ENCODE data around the gene COX4I2.
A peak's percentile ranks its signal among the peaks of the same experiment; 100 is the strongest.

The COX4I2 gene

GRCh38 chr20:31669876-31670275, 32.2 kb downstream of the COX4I2 start:
- no peak overlapping the region for H3K4me3 Mint-ChIP-seq
- H3K27me3 Mint-ChIP-seq = no peaks in the 10 kb centered on the region
- no peak for DNase-seq
- peak overlapping the region; percentile 56 for H3K27ac Mint-ChIP-seq
- H3K4me1 Mint-ChIP-seq = peaks cover 87% of the 10 kb centered on the region
- CTCF ChIA-PET = interaction anchor here (1.0 to 1.8 kb wide), 2 partner anchors 8 to 54 kb away, joined by 6 read pairs; no protein-coding TSS in a partner anchor
- H3K9me3 Mint-ChIP-seq = no peaks in the 10 kb centered on the region
- peaks cover 63% of the 10 kb centered on the region for H3K36me3 Mint-ChIP-seq

DNA sequence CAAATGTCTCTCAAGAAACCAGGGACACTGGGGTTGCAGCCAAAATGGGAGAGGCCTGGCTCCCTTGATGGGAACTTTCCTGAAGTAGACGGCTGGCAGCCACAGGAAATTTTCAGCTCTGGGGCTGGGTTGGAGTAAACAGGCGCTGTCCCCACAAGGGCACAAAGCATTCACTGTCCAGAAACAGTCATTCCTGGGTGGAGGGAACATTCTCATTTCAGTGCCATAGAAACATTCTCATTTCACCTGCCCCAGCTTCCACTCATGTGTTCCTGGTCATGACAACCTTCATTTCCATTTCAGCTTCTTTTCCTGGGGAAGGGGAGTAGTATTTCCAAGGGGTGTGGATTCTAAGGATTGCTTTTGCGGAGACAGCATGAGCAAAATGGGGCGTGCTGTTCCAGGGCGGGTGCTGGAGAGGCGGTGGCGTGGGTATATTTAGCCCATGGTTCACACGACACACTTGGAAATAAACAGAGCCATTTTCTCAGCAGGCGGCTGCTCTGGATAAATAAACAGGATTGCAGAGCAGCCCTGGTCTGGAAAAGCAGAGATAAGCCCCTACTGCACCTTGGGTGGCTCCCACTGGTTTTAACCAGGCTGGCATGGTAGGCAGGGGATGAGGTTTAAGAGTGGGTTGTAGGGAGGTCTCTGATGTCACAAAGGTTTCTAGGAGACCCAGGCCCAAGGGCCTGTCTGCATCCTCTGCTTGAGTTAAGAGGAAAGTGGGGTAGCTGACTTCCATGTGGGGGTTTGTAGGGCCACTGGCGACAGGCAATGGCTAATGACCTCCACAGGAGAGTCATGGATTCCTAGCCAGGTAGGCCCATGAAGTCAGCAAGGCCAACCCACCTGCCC, 32.9 kb downstream of the COX4I2 start:
- Mint-ChIP-seq H3K4me1 (peaks cover 86% of the 10 kb centered on the region), H3K4me3 (no peak overlapping the region), H3K27me3 (no peaks in the 10 kb centered on the region), H3K27ac (peak overlapping the region; percentile 56), H3K9me3 (no peaks in the 10 kb centered on the region), H3K36me3 (peaks cover 60% of the 10 kb centered on the region)
- CTCF ChIA-PET = interaction anchor here (1.0 to 9.4 kb wide), 4 partner anchors 8 to 53 kb away, joined by 3 to 95 read pairs (median 6); no protein-coding TSS in a partner anchor
- DNase-seq = no peak

DNA sequence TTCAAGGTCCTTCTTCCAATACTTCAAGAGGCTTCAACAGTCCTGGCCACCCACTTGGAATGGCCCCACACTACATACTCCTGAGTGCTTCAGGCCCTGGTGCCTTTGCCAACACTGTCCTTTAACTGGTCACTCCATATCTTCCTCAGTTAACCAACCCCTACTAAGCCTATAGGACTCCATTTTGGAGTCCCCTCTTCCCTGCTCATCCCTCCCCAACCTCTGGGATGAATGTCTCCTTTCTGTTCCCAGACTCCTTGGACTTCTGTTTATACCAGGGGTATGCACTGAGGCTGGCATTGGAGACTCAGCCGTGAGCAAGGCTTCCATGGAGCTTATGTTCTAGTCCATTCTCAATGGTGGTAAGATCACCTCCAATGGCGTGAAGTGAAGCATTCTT, 33.6 kb downstream of the COX4I2 start:
- no peaks in the 10 kb centered on the region for H3K9me3 Mint-ChIP-seq
- DNase-seq = no peak
- CTCF ChIA-PET = interaction anchor here (1.0 to 9.4 kb wide), 2 partner anchors 8 to 37 kb away, joined by 3 to 95 read pairs; no protein-coding TSS in a partner anchor
- no peaks in the 10 kb centered on the region for H3K27me3 Mint-ChIP-seq
- H3K4me1 Mint-ChIP-seq = peaks cover 86% of the 10 kb centered on the region
- no peak overlapping the region for H3K4me3 Mint-ChIP-seq
- H3K36me3 Mint-ChIP-seq = peaks cover 58% of the 10 kb centered on the region
- H3K27ac Mint-ChIP-seq = peak overlapping the region; percentile 67

DNA sequence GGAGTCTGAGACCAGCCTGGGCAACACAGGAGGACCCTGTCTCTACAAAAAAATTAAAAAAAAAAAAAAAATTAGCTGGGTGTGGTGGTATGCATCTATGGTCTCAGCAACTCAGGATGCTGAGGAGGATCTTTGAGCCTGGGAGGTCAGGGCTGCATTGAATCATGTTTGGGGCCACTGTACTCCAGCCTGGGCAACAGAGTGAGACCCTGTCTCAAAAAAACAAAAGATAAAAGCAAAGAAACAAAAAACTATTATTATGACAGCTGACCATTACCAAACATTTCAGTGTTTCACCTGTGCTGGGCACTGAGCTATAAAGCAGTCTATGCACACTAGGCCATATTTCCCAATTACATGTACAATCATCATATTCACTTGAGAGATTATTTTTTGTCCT, 35.7 kb downstream of the COX4I2 start:
- Mint-ChIP-seq H3K27ac (peak overlapping the region; percentile 98), H3K36me3 (peaks cover 59% of the 10 kb centered on the region)

DNA sequence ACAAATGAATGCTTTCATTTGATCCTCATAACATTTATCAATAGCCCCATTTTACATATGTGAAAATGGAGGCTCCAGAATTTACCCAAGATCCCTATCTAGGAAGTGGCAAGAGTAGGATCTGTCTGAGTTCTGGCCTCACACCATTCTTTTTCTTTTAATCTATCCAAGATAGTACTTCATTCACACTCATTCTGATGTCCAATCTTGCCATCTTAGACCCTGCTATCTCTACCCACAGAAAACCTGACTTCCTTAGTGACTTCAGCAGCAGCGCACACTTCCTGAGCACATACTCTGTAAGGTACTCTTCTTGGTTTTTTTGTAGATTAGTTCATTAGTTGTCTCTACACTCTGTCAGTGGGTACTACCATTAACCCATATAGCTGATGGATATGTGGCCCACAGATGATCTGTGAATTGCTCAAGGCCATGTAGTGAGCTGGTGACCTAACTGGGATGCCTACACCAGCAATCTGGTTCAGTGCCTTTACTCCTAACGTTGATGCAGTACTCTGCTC, 36.3 kb downstream of the COX4I2 start:
- CTCF ChIA-PET = interaction anchor here (0.9 to 9.4 kb wide), 7 partner anchors 11 to 111 kb away, joined by 3 to 95 read pairs (median 8); partner anchors contain the start of gene BCL2L1
- Mint-ChIP-seq H3K27ac (peak overlapping the region; percentile 98), H3K27me3 (no peaks in the 10 kb centered on the region), H3K36me3 (peaks cover 64% of the 10 kb centered on the region), H3K4me1 (peaks cover 88% of the 10 kb centered on the region), H3K9me3 (no peaks in the 10 kb centered on the region), H3K4me3 (peak overlapping the region; percentile 88)
- DNase-seq = no peak

More for the DNA sequence above, 35.7 kb downstream of the COX4I2 start:
- no peaks in the 10 kb centered on the region for H3K27me3 Mint-ChIP-seq
- no peaks in the 10 kb centered on the region for H3K9me3 Mint-ChIP-seq
- H3K4me1 Mint-ChIP-seq = peaks cover 86% of the 10 kb centered on the region
- H3K4me3 Mint-ChIP-seq = no peak overlapping the region
- DNase-seq = no peak
- CTCF ChIA-PET = interaction anchor here (1.1 to 9.4 kb wide), 4 partner anchors 11 to 50 kb away, joined by 3 to 95 read pairs (median 21); partner anchors contain the start of gene BCL2L1

DNA sequence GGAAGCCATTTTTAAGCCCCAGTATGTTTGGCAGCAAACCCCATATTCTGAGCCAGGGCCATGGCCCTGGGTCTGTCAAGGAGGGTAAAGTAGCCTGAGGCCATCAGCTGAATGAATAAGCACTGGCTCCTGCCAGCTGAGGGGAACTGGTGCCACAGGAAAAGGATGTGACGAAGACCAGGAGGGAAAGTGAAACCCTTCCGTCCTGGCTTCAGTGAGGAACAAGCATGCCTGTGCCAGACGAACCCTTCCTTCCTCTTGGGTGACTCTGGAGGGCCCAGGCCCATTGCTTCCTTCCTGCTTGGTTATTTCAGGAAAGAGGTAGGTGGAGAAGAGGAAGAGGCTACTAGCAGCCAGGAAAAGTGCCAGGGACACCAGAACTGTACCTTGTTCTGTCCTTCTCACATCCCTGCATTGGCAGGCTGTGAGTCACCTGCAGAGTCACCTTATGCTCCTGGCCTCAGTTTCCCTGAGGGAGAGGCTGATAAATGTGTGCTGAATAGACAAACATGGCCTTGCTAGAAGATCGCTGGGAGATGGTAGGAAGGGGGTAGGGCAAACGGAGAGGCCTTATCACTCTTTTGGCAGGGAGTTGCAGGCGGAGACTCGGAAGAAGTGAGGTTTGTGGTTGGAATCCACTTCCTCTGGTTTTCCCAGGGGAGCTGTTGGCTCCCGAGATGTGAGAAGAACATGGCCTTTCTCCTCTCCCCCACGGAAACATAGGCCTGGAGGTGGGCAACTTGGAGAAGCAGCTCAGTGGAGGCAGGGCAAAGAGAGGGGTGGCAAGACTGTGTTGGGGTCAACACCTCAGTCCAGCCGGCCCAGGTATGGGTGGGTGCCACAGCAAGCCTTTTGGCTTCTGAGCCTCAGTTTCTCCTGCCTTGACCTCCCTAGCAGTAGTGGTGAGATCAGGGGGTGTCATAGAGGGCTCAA, 37.4 kb downstream of the COX4I2 start:
- Mint-ChIP-seq H3K4me1 (peaks cover 89% of the 10 kb centered on the region), H3K36me3 (peaks cover 58% of the 10 kb centered on the region), H3K4me3 (peak overlapping the region; percentile 88), H3K9me3 (no peaks in the 10 kb centered on the region), H3K27me3 (no peaks in the 10 kb centered on the region), H3K27ac (peak overlapping the region; percentile 98)
- CTCF ChIA-PET = interaction anchor here (0.5 to 9.4 kb wide), 12 partner anchors 9 to 112 kb away, joined by 3 to 95 read pairs (median 8); partner anchors contain the start of gene BCL2L1
- DNase-seq = peak; percentile 84

GRCh38 chr20:31675828-31676608, 38.3 kb downstream of the COX4I2 start:
- H3K4me1 Mint-ChIP-seq = peaks cover 92% of the 10 kb centered on the region
- peak; percentile 82 for DNase-seq
- peak overlapping the region; percentile 88 for H3K4me3 Mint-ChIP-seq
- peak overlapping the region; percentile 98 for H3K27ac Mint-ChIP-seq
- H3K27me3 Mint-ChIP-seq = no peaks in the 10 kb centered on the region
- peaks cover 61% of the 10 kb centered on the region for H3K36me3 Mint-ChIP-seq
- H3K9me3 Mint-ChIP-seq = no peaks in the 10 kb centered on the region
- CTCF ChIA-PET = interaction anchor here (0.5 to 9.4 kb wide), 9 partner anchors 8 to 65 kb away, joined by 3 to 95 read pairs (median 8); partner anchors contain the start of gene BCL2L1

GRCh38 chr20:31676609-31676989, 38.9 kb downstream of the COX4I2 start:
- no peak for DNase-seq
- H3K27ac Mint-ChIP-seq = peak overlapping the region; percentile 98
- peaks cover 62% of the 10 kb centered on the region for H3K36me3 Mint-ChIP-seq
- CTCF ChIA-PET = interaction anchor here (1.3 to 9.4 kb wide), 7 partner anchors 8 to 47 kb away, joined by 5 to 95 read pairs (median 8); partner anchors contain the start of gene BCL2L1
- H3K9me3 Mint-ChIP-seq = no peaks in the 10 kb centered on the region
- peak overlapping the region; percentile 88 for H3K4me3 Mint-ChIP-seq
- peaks cover 93% of the 10 kb centered on the region for H3K4me1 Mint-ChIP-seq
- no peaks in the 10 kb centered on the region for H3K27me3 Mint-ChIP-seq

GRCh38 chr20:31677553-31678260, 40.0 kb downstream of the COX4I2 start:
- H3K27me3 Mint-ChIP-seq = no peaks in the 10 kb centered on the region
- no peak for DNase-seq
- no peaks in the 10 kb centered on the region for H3K9me3 Mint-ChIP-seq
- H3K27ac Mint-ChIP-seq = peak overlapping the region; percentile 98
- CTCF ChIA-PET = interaction anchor here (0.7 to 9.4 kb wide), 6 partner anchors 10 to 46 kb away, joined by 3 to 95 read pairs (median 5); no protein-coding TSS in a partner anchor
- no peak overlapping the region for H3K4me3 Mint-ChIP-seq
- H3K36me3 Mint-ChIP-seq = peaks cover 61% of the 10 kb centered on the region
- peaks cover 94% of the 10 kb centered on the region for H3K4me1 Mint-ChIP-seq

DNA sequence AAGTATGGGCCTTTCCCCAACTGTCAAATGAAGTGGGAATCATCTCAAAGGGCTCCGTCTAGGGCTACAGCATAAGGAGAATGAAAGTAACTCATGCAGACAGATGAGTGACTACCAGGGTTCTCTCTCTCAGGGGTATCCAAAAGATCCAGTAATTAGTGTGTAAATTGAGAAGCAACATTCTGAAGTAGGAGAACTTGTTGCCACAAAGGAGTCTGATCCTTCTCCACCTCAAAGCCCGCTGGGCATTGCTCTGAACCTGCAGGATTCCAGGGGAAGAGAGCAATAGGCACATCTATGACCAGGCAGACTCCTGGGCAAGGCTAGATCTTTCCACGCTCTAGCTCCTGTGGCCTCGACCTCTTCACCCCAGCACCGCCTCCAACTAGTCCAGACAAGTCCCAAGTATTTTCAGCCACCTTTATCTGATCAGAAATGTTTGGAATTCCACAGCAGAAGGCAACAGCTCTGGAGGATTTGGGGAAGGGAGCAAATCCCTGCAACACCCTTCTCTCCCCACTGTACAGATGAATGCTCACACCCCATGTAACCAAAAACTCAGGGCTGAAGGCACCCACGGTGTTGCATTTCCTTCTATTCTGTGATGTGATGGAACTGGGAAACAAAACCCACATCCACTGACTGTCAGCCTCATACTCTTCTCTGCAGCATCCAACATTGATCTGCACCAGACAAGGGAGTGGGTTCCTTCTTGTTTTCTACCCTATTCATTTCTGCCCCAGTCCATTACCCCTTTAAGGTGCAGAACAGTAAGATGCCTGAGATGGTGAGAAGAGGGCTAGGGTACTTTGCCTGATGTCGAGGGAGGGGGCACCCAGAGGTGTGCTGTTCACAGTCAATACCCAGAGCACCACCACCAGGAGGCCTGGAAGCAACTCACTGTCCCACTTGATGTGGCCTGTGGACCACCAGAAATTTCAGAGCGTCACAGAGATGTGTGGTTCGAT, 41.0 kb downstream of the COX4I2 start:
- Mint-ChIP-seq H3K27ac (peak overlapping the region; percentile 98), H3K4me3 (no peak overlapping the region), H3K27me3 (no peaks in the 10 kb centered on the region), H3K9me3 (no peaks in the 10 kb centered on the region), H3K4me1 (peaks cover 93% of the 10 kb centered on the region), H3K36me3 (peaks cover 65% of the 10 kb centered on the region)
- CTCF ChIA-PET = interaction anchor here (0.9 to 9.4 kb wide), 4 partner anchors 16 to 45 kb away, joined by 3 to 95 read pairs (median 4); no protein-coding TSS in a partner anchor
- DNase-seq = no peak

DNA sequence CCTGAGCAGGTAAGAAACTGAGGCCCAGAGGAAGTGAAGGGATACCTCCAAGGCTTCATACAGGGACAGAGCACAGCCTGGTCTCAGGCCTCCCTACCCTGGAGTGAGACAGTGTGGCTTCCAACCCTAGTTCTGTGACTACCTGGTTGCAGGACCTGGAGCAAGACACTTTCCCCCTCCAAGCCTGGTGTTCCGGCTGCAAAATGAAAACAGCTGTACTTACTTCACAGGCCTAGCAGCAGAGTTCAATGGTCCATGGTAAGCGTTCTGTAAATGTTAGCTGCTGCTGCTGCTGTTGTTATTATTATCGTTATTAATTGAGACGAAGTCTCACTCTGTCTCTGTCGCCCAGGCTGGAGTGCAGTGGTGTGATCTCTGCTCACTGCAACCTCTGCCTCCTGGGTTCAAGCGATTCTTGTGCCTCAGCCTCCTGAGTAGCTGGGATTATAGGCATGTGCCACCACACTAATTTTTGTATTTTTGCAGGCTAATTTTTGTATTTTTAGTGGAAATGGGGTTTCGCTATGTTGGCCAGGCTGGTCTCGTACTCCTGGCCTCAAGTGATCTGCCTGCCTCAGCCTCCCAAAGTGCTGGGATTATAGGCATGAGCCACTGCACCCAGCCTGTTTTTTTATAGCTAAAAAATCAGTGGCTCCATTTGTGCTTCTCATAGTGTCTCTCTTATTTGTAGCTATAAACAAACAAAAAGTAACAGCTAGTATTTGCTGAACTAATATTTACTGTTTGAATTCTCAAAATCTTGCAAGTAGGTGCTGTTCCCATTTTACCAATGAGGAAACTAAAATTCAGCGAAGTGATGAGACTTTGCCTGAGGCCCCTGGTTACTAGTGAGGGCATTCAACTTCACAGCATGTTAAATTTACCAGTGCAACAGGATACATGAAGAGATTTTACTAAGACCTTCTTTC, 41.9 kb downstream of the COX4I2 start:
- Mint-ChIP-seq H3K4me1 (peaks cover 93% of the 10 kb centered on the region), H3K27me3 (no peaks in the 10 kb centered on the region), H3K27ac (peak overlapping the region; percentile 98), H3K36me3 (peaks cover 73% of the 10 kb centered on the region), H3K9me3 (no peaks in the 10 kb centered on the region), H3K4me3 (no peak overlapping the region)
- no peak for DNase-seq
- CTCF ChIA-PET = interaction anchor here (1.1 to 9.4 kb wide), 5 partner anchors 12 to 44 kb away, joined by 3 to 95 read pairs (median 5); no protein-coding TSS in a partner anchor

All from activated naive CD4-positive, alpha-beta T cell treated with anti-CD3 and anti-CD28 coated beads, Interleukin-2, amount 10 ng/mL, durations not matched to agents 7 days and 5 days (primary cell).